GM12891 (cell line): ENCODE data around the gene TULP4.
A peak's percentile ranks its signal among the peaks of the same experiment; 100 is the strongest.

Experiments
- DNase-seq: peaks from one replicate; pipeline ENCODE4 v3.0.0; 2011; ENCODE audit warnings: low spot score; ENCODE audit not compliant: insufficient read length
- FAIRE-seq: peaks from 2 replicates; lab custom pipeline; 2011; peaks lifted over from hg19 to GRCh38; lab: Jason Lieb, UNC
- PAX5 ChIP-seq: IDR thresholded peaks from 2 replicates; pipeline ENCODE4 v1.6.1; 2011; ENCODE audit warnings: low read length, moderate library complexity, mild to moderate bottlenecking; ENCODE audit not compliant: insufficient read depth, severe bottlenecking
- POLR2A ChIP-seq: IDR thresholded peaks from 2 replicates; pipeline ENCODE4 v1.6.1; 2011; ENCODE audit warnings: low read depth, low read length, control low read depth
- POLR2AphosphoS5 ChIP-seq: IDR thresholded peaks from 2 replicates; pipeline ENCODE4 v1.6.1; 2011; ENCODE audit warnings: low read depth, low read length, control low read depth
- POU2F2 ChIP-seq: IDR thresholded peaks from 2 replicates; pipeline ENCODE4 v1.6.1; 2011; ENCODE audit warnings: low read depth, mild to moderate bottlenecking, control low read depth, low read length, moderate library complexity
- SPI1 ChIP-seq: IDR thresholded peaks from 2 replicates; pipeline ENCODE4 v1.6.1; 2011; ENCODE audit warnings: low read depth, low read length, control low read depth
- TAF1 ChIP-seq: IDR thresholded peaks from 2 replicates; pipeline ENCODE4 v1.6.1; 2011; ENCODE audit warnings: low read depth, low read length, control low read depth

TULP4 gene

GRCh38 chr6:158358450-158359077 is 46.3 kb downstream of the TULP4 start:
- TF ChIP-seq PAX5 (no peak), POU2F2 (no peak), POLR2A (no peak), TAF1 (no peak), POLR2AphosphoS5 (no peak), SPI1 (no peak)

GRCh38 chr6:158361068-158361467 is 48.8 kb downstream of the TULP4 start:
- FAIRE-seq = no peak
- TF ChIP-seq POU2F2 (no peak), TAF1 (no peak), PAX5 (no peak), POLR2AphosphoS5 (no peak), POLR2A (no peak), SPI1 (no peak)
- DNase-seq = no peak

More at GRCh38 chr6:158358450-158359077, 46.3 kb downstream of the TULP4 start:
- DNase-seq (no peak), FAIRE-seq (no peak)

DNA sequence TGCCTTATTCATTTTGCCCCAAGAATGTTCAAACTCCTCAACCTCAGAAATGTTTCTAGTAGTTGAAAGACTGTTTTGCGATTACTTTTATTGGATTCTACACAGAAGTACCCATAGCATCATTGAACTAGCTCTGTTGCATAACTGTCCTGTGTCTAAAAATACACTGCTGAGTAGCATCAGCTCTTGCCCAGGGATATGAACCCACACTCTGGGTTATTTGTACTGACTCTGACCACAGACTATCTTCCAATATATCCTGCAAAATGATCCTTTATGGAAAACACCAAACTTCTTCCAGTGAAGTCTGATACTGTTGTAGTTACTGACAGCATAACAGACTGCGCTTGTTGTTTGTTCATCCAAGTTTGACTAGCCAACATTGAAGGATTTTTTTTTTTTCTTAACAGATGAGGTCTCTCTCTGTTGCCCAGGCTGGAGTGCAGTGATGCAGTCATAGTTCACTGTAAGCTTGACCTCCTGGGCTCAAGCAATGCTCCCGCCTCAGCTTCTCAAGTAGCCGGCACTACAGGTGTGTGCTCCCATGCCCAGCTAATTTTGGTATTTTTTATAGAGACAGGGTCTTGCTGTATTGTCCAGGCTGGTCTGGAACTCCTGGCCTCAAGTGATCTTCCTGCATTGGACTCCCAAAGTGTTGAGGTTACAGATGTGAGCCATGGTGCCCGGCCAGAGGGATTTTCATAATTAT is 49.9 kb downstream of the TULP4 start:
- FAIRE-seq (peak; percentile 16), DNase-seq (no peak)
- TF ChIP-seq POLR2AphosphoS5 (no peak), SPI1 (no peak), PAX5 (no peak), POU2F2 (no peak), POLR2A (no peak)

- FAIRE-seq (no peak), DNase-seq (no peak)
- TF ChIP-seq POU2F2 (no peak), PAX5 (no peak), TAF1 (no peak), POLR2AphosphoS5 (no peak), SPI1 (no peak), POLR2A (no peak)
These were observed 54.1 kb downstream of the TULP4 start for GRCh38 chr6:158366363-158366762.

DNA sequence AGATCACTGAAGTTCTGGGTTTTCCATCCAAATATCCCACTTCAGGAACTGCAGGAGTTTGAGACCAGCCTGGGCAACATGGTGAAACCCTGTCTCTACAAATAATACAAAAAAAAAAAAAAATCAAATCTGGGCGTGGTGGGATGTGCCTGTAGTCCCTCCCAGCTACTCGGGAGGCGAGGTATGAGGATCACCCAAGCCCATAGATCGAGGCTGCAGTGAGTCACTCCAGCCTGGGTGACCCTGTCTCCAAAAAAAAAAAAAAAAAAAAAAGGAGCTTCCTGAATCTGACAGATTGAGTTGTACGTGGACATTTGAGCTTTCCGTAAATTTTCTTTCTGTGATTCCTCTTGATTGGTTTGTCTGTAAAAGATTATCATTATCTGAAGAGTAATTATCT is 55.6 kb downstream of the TULP4 start:
- FAIRE-seq (no peak), DNase-seq (no peak)
- no peak for TF ChIP-seq PAX5
- TF ChIP-seq TAF1 = no peak
- TF ChIP-seq SPI1 = no peak
- TF ChIP-seq POLR2A = no peak
- no peak for TF ChIP-seq POLR2AphosphoS5
- TF ChIP-seq POU2F2 = no peak

- no peak for DNase-seq
- TF ChIP-seq PAX5 (no peak), POLR2AphosphoS5 (no peak), TAF1 (no peak), POU2F2 (no peak), SPI1 (no peak), POLR2A (no peak)
- no peak for FAIRE-seq
These were observed 57.0 kb downstream of the TULP4 start for GRCh38 chr6:158369241-158369640.

DNA sequence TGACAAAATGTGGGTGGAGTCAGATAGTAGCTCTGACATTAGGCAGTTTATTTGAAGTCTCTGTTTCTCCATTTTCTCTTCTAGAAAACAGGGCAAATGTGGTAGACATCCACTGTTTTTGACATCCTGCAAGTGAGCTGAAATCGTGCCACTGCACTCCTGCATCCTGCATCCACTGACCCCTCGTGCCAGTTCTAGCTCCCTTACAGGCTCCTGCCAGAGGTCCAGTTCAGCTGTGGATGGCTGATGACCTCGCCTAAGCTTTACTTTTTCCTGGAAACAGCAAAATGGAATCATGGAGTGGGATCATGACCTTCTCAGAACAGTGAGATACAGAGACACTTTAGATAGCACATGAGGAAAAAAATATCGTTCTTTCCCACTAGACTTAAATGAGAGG is 58.5 kb downstream of the TULP4 start:
- no peak for TF ChIP-seq POLR2A
- no peak for TF ChIP-seq SPI1
- no peak for TF ChIP-seq POU2F2
- no peak for TF ChIP-seq TAF1
- no peak for TF ChIP-seq POLR2AphosphoS5
- TF ChIP-seq PAX5 = no peak
- FAIRE-seq (no peak), DNase-seq (no peak)

DNA sequence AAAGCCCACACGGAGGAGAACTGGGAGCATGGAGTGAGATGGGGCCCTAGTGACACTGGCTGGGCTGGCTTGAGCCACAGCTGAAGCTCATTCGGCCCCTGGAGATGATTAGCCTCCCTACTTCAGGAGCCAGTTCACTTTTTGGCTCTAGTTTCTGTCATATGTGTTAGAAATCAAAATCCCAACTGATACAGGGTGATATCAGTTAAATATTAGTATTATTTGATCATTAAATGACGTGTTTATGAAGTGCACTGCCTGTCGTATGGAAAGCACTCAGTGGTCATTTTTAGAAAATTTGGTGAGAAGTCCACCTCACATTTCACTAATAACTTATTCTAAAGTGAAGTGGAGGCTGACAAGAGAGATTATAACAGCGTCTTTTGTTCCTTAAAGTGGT is 59.0 kb downstream of the TULP4 start:
- no peak for TF ChIP-seq POLR2A
- TF ChIP-seq SPI1 = no peak
- no peak for TF ChIP-seq TAF1
- TF ChIP-seq POU2F2 = no peak
- no peak for TF ChIP-seq PAX5
- no peak for TF ChIP-seq POLR2AphosphoS5

GRCh38 chr6:158372574-158372973 is 60.3 kb downstream of the TULP4 start:
- TF ChIP-seq PAX5 = no peak
- no peak for TF ChIP-seq POLR2AphosphoS5
- TF ChIP-seq TAF1 = no peak
- no peak for TF ChIP-seq POU2F2
- no peak for TF ChIP-seq SPI1
- TF ChIP-seq POLR2A = no peak
- FAIRE-seq (no peak), DNase-seq (no peak)

More for the DNA sequence above, 59.0 kb downstream of the TULP4 start:
- DNase-seq = no peak
- no peak for FAIRE-seq
